Loucy (cell line): ENCODE measurements around the gene FMNL2.

ENCODE experiments used
- EZH2phosphoT487 ChIP-seq: fragments of 200-600 bp; IDR thresholded peaks from 2 replicates; pipeline ENCODE4 v1.6.1; 2018; ENCODE audit warnings: antibody characterized with exemption, mild to moderate bottlenecking, moderate library complexity, borderline replicate concordance
- TF ChIP-seq, protein P1 (sequence below): fragments of 200-600 bp; sonication (generic); conservative IDR thresholded peaks from 2 replicates; pipeline ENCODE4 v1.5.1; 2014; ENCODE audit warnings: mild to moderate bottlenecking, antibody characterized with exemption, low read length

DNA sequence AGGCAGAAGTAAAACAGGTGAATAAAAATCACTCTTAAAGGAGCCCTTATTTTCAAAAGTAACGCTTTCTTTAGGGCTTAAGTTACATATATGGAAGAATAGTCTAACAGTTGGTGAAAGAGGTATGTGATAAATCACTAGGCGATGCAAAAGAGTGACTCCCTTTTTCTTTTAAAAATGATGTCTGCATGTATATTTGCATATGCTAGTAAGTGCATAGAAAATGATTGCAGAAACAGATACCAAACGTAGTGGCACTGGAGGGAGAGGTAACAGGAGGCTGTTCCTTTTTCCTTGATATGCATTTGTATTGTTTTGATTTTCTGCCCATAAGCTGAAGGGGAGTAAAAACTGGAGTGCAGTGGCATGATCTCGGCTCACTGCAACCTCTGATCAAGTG, 224.0 kb downstream of the FMNL2 start:
- TF ChIP-seq, protein P1, sequence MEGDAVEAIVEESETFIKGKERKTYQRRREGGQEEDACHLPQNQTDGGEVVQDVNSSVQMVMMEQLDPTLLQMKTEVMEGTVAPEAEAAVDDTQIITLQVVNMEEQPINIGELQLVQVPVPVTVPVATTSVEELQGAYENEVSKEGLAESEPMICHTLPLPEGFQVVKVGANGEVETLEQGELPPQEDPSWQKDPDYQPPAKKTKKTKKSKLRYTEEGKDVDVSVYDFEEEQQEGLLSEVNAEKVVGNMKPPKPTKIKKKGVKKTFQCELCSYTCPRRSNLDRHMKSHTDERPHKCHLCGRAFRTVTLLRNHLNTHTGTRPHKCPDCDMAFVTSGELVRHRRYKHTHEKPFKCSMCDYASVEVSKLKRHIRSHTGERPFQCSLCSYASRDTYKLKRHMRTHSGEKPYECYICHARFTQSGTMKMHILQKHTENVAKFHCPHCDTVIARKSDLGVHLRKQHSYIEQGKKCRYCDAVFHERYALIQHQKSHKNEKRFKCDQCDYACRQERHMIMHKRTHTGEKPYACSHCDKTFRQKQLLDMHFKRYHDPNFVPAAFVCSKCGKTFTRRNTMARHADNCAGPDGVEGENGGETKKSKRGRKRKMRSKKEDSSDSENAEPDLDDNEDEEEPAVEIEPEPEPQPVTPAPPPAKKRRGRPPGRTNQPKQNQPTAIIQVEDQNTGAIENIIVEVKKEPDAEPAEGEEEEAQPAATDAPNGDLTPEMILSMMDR: no peak
- TF ChIP-seq EZH2phosphoT487: no peak
